GM21619 (cell line): Measurements from ENCODE around the gene AFF3.

Experiments
- ATAC-seq: cut with Tn5 transposase; IDR thresholded peaks from one replicate; pipeline ENCODE4 v1.9.1; 2021; ENCODE audit not compliant: unreplicated experiment

AFF3 gene

GRCh38 chr2:99652862-99653261 lies 489.5 kb downstream of the AFF3 start:
- ATAC-seq = no peak

GRCh38 chr2:99651930-99652670 lies 490.3 kb downstream of the AFF3 start:
- no peak for ATAC-seq

GRCh38 chr2:99648906-99649789 lies 493.2 kb downstream of the AFF3 start:
- ATAC-seq = no peak

- ATAC-seq = no peak
These were observed 494.1 kb downstream of the AFF3 start for GRCh38 chr2:99648178-99648844.

- ATAC-seq = no peak
These were observed 496.4 kb downstream of the AFF3 start for GRCh38 chr2:99645960-99646359.

GRCh38 chr2:99644419-99644787 lies 498.0 kb downstream of the AFF3 start:
- ATAC-seq = no peak

- no peak for ATAC-seq
These were observed 498.5 kb downstream of the AFF3 start for GRCh38 chr2:99643787-99644418.

- no peak for ATAC-seq
These were observed 500.4 kb downstream of the AFF3 start for GRCh38 chr2:99641999-99642398.

GRCh38 chr2:99640635-99641151 lies 501.7 kb downstream of the AFF3 start:
- ATAC-seq = no peak

GRCh38 chr2:99638791-99639190 lies 503.6 kb downstream of the AFF3 start:
- no peak for ATAC-seq

- ATAC-seq = no peak
These were observed 505.2 kb downstream of the AFF3 start for GRCh38 chr2:99637159-99637697.

- no peak for ATAC-seq
These were observed 506.0 kb downstream of the AFF3 start for GRCh38 chr2:99636144-99637034.

GRCh38 chr2:99635710-99636109 lies 506.7 kb downstream of the AFF3 start:
- ATAC-seq = no peak

- no peak for ATAC-seq
These were observed 508.2 kb downstream of the AFF3 start for GRCh38 chr2:99634234-99634633.

- ATAC-seq = no peak
These were observed 510.7 kb downstream of the AFF3 start for GRCh38 chr2:99631700-99632099.

- no peak for ATAC-seq
These were observed 513.1 kb downstream of the AFF3 start for GRCh38 chr2:99629320-99629719.

GRCh38 chr2:99626158-99626557 lies 516.2 kb downstream of the AFF3 start:
- ATAC-seq = no peak

- ATAC-seq = no peak
These were observed 517.7 kb downstream of the AFF3 start for GRCh38 chr2:99624677-99625076.

- ATAC-seq = no peak
These were observed 518.8 kb downstream of the AFF3 start for GRCh38 chr2:99623613-99624012.

- no peak for ATAC-seq
These were observed 519.4 kb downstream of the AFF3 start for GRCh38 chr2:99623035-99623434.
